Measurements from ENCODE around the gene XRN2.

- no peak for TF ChIP-seq CTCF (IDR thresholded peaks at IDR 0.05)
- TF ChIP-seq POLR2AphosphoS5 (IDR thresholded peaks at IDR 0.05; ENCODE audit: insufficient read depth in 1 of 2, low read depth in 1 of 2): no peak
These were observed 32.3 kb upstream of the XRN2 start for GRCh38 chr20:21270806-21271205.
